GM04504 (cell line): ENCODE results near the gene NR1H3.

Experiments
- DNase-seq: peaks from one replicate; pipeline ENCODE4 v3.0.0-alpha.2; 2012; ENCODE audit warnings: low read depth

The NR1H3 gene

GRCh38 chr11:47269829-47270305 lies 12.1 kb downstream of the NR1H3 start, which contains the start of gene MADD:
Gene MADD (plus strand): TSS chr11:47270133.
- DNase-seq: peak; percentile 51

GRCh38 chr11:47270331-47271271 lies 12.8 kb downstream of the NR1H3 start:
- DNase-seq: no peak

- no peak for DNase-seq
These were observed 13.5 kb downstream of the NR1H3 start for GRCh38 chr11:47271328-47271727.

GRCh38 chr11:47271961-47272661 lies 14.3 kb downstream of the NR1H3 start:
- DNase-seq: no peak

DNA sequence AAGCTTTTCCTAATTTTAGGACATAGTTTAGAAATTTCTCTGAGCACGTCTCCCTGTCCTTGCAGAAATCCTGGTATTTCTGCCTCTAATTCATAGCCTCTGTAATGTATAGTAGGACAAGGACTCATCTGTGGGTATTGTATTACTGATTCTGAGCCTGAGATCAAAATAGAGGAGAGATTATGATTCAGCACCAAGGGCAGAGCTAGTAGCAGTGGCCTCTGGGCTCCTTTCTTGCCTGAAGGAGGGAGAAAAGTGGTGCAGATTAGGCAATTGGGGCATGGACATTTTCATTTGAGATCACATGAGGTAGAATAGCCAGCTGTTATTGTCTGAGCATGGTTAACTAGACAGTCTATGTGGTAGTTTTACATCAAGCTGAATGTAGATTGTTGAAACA lies 14.9 kb downstream of the NR1H3 start:
- no peak for DNase-seq

DNA sequence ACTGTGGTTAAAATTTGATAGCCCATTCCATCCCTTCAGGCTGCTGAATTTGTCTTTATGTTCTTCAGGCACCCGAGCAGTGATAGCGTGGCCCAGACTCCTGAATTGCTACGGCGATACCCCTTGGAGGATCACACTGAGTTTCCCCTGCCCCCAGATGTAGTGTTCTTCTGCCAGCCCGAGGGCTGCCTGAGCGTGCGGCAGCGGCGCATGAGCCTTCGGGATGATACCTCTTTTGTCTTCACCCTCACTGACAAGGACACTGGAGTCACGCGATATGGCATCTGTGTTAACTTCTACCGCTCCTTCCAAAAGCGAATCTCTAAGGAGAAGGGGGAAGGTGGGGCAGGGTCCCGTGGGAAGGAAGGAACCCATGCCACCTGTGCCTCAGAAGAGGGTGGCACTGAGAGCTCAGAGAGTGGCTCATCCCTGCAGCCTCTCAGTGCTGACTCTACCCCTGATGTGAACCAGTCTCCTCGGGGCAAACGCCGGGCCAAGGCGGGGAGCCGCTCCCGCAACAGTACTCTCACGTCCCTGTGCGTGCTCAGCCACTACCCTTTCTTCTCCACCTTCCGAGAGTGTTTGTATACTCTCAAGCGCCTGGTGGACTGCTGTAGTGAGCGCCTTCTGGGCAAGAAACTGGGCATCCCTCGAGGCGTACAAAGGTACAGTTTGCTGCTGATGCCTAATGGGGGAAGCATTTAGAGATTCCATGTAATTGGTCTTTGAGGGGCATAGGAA lies 16.9 kb downstream of the NR1H3 start:
- DNase-seq: no peak

DNA sequence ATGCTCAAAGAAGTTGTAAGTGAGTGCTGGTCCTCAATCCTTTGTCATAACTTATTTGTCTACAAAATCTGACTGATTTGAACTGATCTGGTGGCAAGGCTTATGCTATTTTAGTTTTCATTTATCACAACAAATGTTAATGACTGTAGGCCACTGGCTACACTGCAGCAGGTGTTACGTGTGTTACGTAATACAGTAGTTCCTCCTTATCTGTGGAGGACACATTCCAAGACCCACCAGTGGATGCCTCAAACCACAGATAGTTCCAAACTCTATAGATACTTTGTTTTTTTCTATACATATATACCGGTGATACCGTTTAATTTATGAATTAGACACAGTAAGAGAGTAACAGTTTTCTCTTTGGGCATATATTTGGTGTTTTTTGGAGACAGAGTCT lies 19.1 kb downstream of the NR1H3 start:
- DNase-seq: no peak

- DNase-seq: no peak
These were observed 20.3 kb downstream of the NR1H3 start for GRCh38 chr11:47278058-47278457.

GRCh38 chr11:47278769-47279168 lies 21.0 kb downstream of the NR1H3 start:
- no peak for DNase-seq

GRCh38 chr11:47280099-47280498 lies 22.3 kb downstream of the NR1H3 start:
- no peak for DNase-seq

DNA sequence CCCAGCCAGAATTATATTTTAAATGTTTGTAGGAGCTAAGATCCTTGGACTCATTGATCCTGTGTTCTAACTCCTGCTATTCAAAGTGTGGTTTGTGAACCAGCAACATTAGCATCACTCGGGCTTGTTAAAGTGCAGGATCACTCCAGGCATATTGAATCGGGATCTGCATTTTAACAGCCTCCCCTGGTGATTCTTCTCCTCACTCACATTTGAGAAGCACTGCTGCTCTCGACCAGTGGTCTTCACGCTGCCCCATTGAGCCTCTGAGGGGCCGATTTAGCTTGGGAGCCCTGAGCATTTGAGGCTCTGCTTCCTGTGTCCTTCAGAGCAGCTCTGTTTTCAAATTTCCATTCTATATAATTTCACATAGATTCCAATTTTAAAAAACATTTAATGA lies 23.1 kb downstream of the NR1H3 start:
- no peak for DNase-seq

DNA sequence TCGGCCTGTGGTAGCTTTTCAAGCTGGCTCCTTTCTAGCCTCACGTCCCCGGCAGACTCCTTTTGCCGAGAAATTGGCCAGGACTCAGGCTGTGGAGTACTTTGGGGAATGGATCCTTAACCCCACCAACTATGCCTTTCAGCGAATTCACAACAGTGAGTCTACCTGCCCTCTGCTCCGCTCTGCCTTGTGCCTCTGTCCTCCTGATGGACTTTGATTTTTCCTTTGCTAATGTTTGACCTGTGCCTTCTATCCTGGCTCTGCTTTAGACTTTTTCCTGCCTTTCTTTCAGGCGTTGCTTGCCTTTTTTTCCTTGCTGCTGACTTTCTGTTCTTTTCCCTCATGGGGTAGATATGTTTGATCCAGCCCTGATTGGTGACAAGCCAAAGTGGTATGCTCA lies 24.7 kb downstream of the NR1H3 start:
- no peak for DNase-seq

DNA sequence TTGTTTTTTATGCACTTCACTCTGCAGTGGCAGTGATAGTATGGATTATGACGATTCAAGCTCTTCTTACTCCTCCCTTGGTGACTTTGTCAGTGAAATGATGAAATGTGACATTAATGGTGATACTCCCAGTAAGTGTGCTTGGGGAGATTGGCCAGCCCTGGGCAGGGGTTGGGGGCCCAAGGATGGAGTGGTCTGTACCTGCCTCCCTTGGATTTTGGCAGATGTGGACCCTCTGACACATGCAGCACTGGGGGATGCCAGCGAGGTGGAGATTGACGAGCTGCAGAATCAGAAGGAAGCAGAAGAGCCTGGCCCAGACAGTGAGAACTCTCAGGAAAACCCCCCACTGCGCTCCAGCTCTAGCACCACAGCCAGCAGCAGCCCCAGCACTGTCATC lies 26.4 kb downstream of the NR1H3 start:
- DNase-seq: no peak

GRCh38 chr11:47285969-47286770 lies 28.4 kb downstream of the NR1H3 start:
- DNase-seq: no peak

DNA sequence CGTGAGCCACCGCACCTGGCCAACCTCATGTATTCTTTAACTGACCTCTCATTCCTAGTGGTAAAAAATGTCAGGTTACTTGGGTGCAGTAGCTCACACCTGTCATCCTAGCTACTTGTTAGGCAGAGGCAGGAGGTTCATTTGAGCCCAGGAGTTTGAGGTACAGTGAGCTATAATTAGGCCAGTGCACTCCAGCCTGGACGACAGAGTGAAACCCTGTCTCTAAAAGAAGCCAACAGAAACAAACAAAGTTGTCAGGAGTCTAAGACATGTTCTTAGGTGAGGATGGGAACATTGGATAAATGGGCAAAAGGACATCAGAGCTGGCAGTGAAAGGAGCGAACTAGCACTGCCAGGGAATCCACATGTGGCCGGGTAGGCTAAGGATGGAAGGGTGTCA lies 30.3 kb downstream of the NR1H3 start:
- DNase-seq: no peak

DNA sequence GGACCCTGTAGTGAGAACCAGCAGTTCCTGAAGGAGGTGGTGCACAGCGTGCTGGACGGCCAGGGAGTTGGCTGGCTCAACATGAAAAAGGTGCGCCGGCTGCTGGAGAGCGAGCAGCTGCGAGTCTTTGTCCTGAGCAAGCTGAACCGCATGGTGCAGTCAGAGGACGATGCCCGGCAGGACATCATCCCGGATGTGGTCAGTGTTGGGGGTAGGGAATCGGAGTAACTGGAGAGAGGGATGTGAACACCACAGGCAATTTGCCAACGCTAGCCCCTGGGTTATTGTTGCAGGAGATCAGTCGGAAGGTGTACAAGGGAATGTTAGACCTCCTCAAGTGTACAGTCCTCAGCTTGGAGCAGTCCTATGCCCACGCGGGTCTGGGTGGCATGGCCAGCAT lies 32.1 kb downstream of the NR1H3 start:
- DNase-seq: no peak

DNA sequence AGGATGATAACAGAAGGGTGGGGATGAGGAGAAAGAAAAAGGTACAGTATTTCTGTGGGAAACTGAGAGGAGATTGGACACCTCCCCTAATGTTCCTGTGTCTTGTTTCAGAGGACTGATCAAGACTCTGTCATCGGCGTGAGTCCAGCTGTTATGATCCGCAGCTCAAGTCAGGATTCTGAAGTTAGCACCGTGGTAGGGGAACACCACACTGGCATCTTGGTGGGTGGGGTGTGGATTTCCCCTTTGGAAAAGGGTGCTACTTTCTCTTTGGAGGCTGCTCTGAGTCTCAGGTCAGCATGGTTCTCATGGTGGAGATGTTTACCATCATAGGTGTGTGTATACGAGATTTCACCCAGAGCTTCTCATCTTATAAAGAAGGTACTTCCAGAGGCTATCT lies 37.6 kb downstream of the NR1H3 start:
- no peak for DNase-seq

GRCh38 chr11:47296045-47296444 lies 38.2 kb downstream of the NR1H3 start:
- DNase-seq: no peak

DNA sequence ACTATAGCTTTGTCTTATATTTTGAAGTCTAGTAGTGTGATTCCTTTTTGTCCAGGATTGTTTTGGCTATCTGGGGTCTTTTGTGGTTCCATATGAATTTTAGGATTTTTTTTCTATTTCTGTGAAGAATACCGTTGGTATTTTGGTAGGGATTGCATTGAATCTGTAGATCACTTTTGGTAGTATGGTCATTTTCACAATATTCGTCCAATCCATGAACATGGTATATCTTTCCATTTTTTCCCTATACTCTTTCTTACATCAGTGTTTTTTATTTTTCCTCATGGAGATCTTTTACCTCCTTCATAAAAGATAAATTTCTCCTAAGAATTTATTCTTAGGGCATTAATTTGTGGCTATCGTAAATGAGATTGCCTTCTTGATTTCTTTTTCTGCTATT lies 41.3 kb downstream of the NR1H3 start:
- no peak for DNase-seq

DNA sequence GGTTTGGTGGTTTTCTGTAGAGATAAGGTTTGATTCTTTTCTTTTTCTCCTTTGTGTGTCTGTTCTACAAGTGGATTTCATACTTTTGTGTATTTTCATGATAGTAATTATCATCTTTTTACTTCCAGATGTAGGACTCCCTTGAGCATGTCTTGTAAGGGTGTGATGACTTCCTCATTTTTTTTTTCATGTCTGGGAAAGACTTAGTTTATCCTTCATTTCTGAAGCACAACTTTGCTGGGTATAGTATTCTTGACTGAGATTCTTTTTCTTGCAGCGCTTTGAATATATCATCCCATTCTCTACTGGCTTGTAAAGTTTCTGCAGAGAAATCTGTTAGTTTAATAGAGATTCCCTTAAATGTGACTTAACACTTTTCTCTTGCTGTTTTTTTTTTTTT lies 45.1 kb downstream of the NR1H3 start:
- DNase-seq: no peak

- DNase-seq: no peak
These were observed 48.1 kb downstream of the NR1H3 start for GRCh38 chr11:47305734-47306483.
